Endothelial cell of umbilical vein (primary cell): Measurements from ENCODE around the gene ADAM22.
"Not testable (repeated sequence)": the region's sequence is repeated elsewhere in the genome, so short reads cannot be mapped to it uniquely, and the experiment has no call there.

Experiments
- EZH2 ChIP-seq: IDR thresholded peaks from 2 replicates; pipeline ENCODE4 v1.6.1; 2012; ENCODE audit warnings: borderline replicate concordance, low read depth, mild to moderate bottlenecking, moderate library complexity, low read length, inconsistent platforms; ENCODE audit not compliant: severe bottlenecking
- FOS ChIP-seq: IDR thresholded peaks from 2 replicates; pipeline ENCODE4 v1.6.1; 2011; ENCODE audit warnings: mild to moderate bottlenecking, low read length, moderate library complexity, borderline replicate concordance; ENCODE audit not compliant: insufficient read depth
- GATA2 ChIP-seq: IDR thresholded peaks from 2 replicates; pipeline ENCODE4 v1.7.0; 2011; ENCODE audit warnings: low read depth, mild to moderate bottlenecking, moderate library complexity, mixed read lengths, low read length; ENCODE audit not compliant: insufficient read length, insufficient read depth
- JUN ChIP-seq: IDR thresholded peaks from 2 replicates; pipeline ENCODE4 v1.6.1; 2011; ENCODE audit warnings: borderline replicate concordance, low read depth; ENCODE audit not compliant: insufficient read length, insufficient read depth
- MYC ChIP-seq: IDR thresholded peaks from one replicate; pipeline ENCODE4 v1.6.1; 2011; ENCODE audit warnings: mild to moderate bottlenecking, low read depth, low read length
- POLR2A ChIP-seq: IDR thresholded peaks from 2 replicates; pipeline ENCODE4 v1.6.1; 2012; ENCODE audit warnings: low read depth, mild to moderate bottlenecking, control low read depth, low read length
- POLR2AphosphoS5 ChIP-seq: IDR thresholded peaks from 2 replicates; pipeline ENCODE4 v1.6.1; 2012; ENCODE audit warnings: low read depth, mild to moderate bottlenecking, control low read depth, low read length, moderate library complexity; ENCODE audit not compliant: insufficient read depth
- TF ChIP-seq, protein P1 (sequence below), 2 donors: IDR thresholded peaks; 1 replicate in 1 of 2; 2 replicates in 1 of 2; pipeline ENCODE4 v1.5.1; 2011; ENCODE audit warnings: low read length in 2 of 2, mild to moderate bottlenecking in 2 of 2, moderate library complexity in 2 of 2, control low read depth in 1 of 2, inconsistent platforms in 1 of 2, low read depth in 1 of 2; ENCODE audit not compliant: insufficient read depth in 1 of 2; ENCODE audit errors: extremely low read depth in 1 of 2
- TF ChIP-seq, protein P2 (sequence below): IDR thresholded peaks from 2 replicates; pipeline ENCODE4 v1.6.1; 2011; ENCODE audit not compliant: insufficient read depth, insufficient read length

DNA sequence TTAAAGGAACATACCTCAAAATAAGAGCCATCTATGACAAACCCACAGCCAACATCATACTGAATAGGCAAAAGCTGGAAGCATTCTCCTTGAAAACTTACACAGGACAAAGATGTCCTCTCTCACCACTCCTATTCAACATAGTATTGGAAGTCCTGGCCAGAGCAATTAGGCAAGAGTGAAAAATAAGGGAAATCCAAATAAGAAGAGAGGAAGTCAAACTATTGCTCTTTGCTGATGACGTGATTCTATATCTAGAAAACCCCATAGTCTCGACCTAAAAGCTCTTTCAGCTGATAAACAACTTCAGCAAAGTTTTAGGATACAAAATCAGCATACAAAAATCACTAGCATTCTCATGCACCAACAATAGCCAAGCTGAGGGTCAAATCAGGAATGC lies 225.7 kb downstream of the ADAM22 start:
- TF ChIP-seq JUN, POLR2A, POLR2AphosphoS5, FOS, GATA2, EZH2, MYC: not testable (repeated sequence)
- TF ChIP-seq, protein P1, sequence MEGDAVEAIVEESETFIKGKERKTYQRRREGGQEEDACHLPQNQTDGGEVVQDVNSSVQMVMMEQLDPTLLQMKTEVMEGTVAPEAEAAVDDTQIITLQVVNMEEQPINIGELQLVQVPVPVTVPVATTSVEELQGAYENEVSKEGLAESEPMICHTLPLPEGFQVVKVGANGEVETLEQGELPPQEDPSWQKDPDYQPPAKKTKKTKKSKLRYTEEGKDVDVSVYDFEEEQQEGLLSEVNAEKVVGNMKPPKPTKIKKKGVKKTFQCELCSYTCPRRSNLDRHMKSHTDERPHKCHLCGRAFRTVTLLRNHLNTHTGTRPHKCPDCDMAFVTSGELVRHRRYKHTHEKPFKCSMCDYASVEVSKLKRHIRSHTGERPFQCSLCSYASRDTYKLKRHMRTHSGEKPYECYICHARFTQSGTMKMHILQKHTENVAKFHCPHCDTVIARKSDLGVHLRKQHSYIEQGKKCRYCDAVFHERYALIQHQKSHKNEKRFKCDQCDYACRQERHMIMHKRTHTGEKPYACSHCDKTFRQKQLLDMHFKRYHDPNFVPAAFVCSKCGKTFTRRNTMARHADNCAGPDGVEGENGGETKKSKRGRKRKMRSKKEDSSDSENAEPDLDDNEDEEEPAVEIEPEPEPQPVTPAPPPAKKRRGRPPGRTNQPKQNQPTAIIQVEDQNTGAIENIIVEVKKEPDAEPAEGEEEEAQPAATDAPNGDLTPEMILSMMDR (IDR thresholded peaks at IDR 0.05; ENCODE audit: extremely low read depth in 1 of 2, insufficient read depth in 1 of 2, low read depth in 1 of 2, low read length in 2 of 2): not testable (repeated sequence)
- TF ChIP-seq, protein P2, sequence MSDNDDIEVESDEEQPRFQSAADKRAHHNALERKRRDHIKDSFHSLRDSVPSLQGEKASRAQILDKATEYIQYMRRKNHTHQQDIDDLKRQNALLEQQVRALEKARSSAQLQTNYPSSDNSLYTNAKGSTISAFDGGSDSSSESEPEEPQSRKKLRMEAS: not testable (repeated sequence)
